IPS-20b (cell line): Measurements from ENCODE around the gene INPP5A.

ENCODE experiments used
- H3K27ac ChIP-seq: one replicate; pipeline ENCODE4 v1.5.1; 2013; ENCODE audit warnings: low read length
- H3K27me3 ChIP-seq: 2 replicates; pipeline ENCODE4 v1.6.1; 2013; ENCODE audit warnings: mild to moderate bottlenecking, low read length, inconsistent platforms; ENCODE audit not compliant: insufficient read depth
- H3K36me3 ChIP-seq: 2 replicates; pipeline ENCODE4 v1.6.1; 2013; ENCODE audit warnings: low read depth, mild to moderate bottlenecking, inconsistent platforms, low read length, moderate library complexity; ENCODE audit not compliant: insufficient read depth
- H3K4me1 ChIP-seq: 2 replicates; pipeline ENCODE4 v1.6.1; 2013; ENCODE audit warnings: mild to moderate bottlenecking, control low read depth, inconsistent platforms, low read length, moderate library complexity; ENCODE audit not compliant: insufficient read depth
- H3K4me3 ChIP-seq: 2 replicates; pipeline ENCODE4 v1.5.1; 2013; ENCODE audit warnings: mild to moderate bottlenecking, low read length, inconsistent platforms
- H3K9ac ChIP-seq: 2 replicates; pipeline ENCODE4 v1.6.1; 2013; ENCODE audit warnings: low read depth, mild to moderate bottlenecking, inconsistent platforms, low read length, moderate library complexity
- H3K9me3 ChIP-seq: 2 replicates; pipeline ENCODE4 v1.6.1; 2013; ENCODE audit warnings: mild to moderate bottlenecking, low read depth, low read length, inconsistent platforms; ENCODE audit not compliant: insufficient read depth

INPP5A gene

DNA sequence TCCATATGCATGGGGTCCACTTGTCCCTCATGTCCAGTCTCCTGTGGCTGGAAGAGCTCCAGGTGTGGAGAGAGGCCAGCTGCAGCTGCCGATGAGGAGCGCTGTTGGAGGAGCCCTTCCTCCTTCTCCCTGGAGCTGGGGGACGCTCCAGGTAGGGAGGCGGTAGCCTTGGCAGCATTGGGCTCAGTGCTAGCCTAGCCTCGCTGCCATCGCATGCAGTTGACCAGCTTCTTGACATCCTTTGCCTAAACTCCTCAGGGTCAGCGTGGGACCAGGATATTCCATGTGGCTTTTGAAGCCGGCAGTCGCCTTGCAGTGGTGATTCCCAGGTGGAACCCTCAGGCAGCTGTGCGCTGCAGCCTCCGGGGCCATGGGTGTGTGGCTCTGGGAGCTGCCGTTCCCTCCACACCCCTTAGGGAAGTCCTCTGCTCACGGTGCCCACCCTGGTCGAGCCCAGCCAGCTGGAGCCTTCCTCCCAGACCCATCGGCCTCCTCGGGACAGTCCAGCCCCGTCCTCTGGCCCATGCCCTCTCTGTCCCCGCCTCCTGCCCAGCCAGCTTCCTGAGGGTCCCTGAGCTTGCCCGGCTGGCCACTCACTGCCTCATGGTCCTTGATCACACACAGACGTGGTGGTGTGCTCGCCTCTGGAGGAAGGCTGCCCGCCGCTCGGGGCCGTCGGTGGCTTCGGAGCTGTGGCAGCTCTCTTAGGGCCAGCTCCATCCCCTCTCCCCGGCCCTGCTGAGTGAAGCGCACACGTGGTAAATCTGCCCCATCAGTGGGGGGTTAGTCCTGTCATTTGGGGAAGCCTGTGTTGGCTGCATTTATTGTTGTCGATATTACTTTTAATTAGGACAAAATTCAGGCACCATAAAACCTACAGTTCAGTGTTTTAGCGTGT, 21.2 kb downstream of the INPP5A start:
- no peaks in the 10 kb centered on the region for H3K4me1 ChIP-seq

DNA sequence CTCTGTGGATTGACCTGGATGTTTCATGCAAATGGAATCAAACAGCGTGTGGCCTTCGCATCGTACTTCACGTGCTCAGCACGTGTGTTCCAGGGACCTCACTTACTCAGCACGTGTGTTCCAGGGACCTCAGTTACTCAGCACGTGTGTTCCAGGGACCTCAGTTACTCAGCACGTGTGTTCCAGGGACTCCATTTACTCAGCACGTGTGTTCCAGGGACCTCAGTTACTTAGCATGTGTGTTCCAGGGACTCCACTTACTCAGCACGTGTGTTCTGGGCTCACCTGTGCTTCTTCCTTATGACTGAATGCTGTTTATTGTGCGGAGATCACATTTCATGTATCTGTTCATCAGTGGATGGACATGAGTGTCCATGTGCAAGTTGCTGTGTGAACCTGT, 22.0 kb downstream of the INPP5A start:
- H3K4me1 ChIP-seq = no peaks in the 10 kb centered on the region
- no peak overlapping the region for H3K9ac ChIP-seq
- no peak overlapping the region for H3K4me3 ChIP-seq
- H3K9me3 ChIP-seq = no peaks in the 10 kb centered on the region
- no peaks in the 10 kb centered on the region for H3K36me3 ChIP-seq
- no peaks in the 10 kb centered on the region for H3K27me3 ChIP-seq
- H3K27ac ChIP-seq = no peak overlapping the region

More for the DNA sequence above, 21.2 kb downstream of the INPP5A start:
- Histone ChIP-seq H3K9me3 (no peaks in the 10 kb centered on the region), H3K4me3 (no peak overlapping the region), H3K9ac (no peak overlapping the region), H3K36me3 (no peaks in the 10 kb centered on the region), H3K27ac (no peak overlapping the region), H3K27me3 (no peaks in the 10 kb centered on the region)

DNA sequence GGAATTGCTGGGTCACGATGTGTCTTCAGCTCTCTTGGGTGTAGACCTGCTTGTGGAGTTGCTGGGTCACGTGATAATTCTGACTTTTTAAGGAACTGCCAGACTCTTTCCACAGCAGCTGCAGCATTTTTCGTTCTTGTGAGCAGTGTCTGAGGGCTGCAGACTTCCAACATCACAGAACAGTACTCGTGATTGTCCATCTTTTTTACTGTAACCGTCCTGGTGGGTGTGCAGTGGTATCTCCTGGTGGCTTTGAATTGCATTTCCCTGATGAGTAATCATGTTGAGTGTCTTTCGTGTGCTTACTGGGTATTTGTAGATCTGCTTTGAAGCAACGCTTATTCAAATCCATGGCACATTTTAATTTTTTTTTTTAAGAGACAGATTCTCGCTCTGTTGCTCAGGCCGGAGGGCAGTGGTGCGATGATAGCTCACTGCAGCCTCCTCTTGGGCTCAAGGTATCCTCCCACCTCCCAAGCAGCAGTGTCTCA, 22.7 kb downstream of the INPP5A start:
- no peak overlapping the region for H3K4me3 ChIP-seq
- no peaks in the 10 kb centered on the region for H3K36me3 ChIP-seq
- no peak overlapping the region for H3K27ac ChIP-seq
- no peaks in the 10 kb centered on the region for H3K4me1 ChIP-seq
- H3K9me3 ChIP-seq = no peaks in the 10 kb centered on the region
- H3K9ac ChIP-seq = no peak overlapping the region
- H3K27me3 ChIP-seq = no peaks in the 10 kb centered on the region

DNA sequence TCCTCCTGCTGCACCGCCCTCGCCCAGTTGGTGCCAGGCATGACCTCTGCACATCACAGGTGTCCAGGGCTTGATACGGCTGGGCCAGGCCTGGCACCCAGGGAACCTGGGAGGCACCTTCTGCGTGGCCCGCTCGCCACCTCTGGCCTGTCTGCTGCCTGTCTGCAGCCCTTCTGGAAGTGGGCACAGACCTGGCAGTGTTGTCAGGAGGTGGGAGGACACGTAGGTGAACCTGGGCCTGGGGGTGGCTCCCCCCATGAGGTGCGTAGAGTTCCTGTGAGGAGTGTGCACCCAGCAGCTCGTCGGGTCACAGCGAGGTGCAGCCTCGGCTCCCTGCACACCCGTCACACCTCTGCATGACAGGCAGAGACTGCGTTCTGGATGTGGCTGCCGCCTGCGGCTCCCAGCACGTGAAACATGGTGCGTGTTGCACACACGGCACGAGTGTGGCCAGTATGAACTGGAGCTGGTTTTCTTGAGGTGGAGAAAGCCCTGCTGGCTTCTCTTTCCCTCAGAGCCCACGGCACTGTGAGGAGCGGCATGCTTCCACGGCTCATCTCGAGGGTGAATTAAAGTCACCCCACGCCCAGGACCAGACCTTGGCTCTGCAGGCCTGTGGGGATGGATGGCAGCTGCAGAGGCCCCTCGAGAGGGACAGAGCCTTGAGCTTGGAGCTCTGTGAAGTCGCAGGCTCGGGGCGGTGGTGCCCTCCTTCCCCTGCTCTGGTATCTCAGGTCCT, 24.8 kb downstream of the INPP5A start:
- Histone ChIP-seq H3K27ac (no peak overlapping the region), H3K4me1 (no peaks in the 10 kb centered on the region), H3K9me3 (no peaks in the 10 kb centered on the region), H3K27me3 (no peaks in the 10 kb centered on the region), H3K9ac (no peak overlapping the region), H3K36me3 (no peaks in the 10 kb centered on the region), H3K4me3 (no peak overlapping the region)

DNA sequence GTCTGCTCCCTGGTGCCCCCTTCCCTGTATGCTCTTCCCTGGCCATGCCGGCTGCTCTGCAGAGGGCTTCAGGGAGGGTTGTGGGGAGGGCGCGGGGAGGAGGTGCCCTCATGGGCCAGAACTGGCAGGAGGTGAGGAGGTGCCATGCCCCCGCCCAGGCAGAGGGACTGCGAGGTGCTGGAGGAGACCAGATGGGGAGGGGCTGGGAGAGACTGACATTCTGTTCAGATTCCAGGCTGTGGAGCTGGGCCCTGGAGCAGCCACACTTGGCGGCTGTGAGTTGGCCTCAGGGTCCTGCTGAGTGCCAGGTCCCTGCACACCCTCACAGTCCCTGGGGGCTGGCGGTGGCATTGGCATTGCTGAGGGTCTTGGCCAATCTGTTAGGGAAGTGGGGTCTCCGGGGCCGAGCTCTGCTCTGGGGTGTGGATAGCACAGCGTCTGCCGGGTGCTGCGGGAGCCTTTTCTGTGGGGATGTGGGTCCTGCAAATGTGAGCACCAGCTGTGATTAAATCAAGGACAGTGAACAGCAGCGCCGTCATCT, 25.4 kb downstream of the INPP5A start:
- H3K9ac ChIP-seq = no peak overlapping the region

DNA sequence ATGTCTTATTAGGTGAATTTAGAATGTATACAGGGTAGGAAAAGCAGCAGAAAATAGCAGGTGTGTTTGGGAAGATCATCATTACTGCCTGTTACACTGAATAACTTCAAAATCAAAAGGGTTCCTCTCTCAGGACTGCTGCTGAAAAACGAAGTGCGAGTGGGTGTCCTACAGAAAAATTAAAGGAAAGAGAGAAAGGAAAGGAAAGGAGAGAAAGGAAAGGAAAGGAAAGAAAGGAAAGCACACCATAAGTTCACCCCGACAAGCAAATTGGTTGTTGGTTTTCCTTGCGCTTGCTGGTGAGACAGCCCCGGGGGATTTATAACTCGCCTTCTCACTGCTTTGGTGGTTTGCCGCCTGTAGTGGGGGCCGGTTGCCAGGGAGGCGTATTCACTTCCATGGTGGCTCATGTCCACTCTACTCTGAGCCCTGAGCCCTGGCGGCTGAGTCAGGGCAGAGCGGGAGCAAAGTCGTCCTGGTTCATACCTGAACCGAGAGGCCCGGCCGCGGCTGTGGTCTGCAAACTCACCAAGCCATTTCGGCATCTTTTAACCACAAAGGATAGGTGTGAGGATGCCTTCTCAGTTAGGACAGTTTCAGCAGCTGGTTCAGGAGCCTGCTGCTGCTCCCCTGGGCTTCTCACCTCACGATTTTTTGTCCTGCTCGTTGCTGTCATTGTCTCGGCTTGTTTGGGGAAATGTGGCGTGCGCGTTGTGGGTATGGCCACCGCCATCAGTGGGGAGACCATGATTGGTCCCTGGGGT, 26.1 kb downstream of the INPP5A start:
- Histone ChIP-seq H3K9ac (no peak overlapping the region), H3K4me1 (no peaks in the 10 kb centered on the region)

More for the DNA sequence above, 25.4 kb downstream of the INPP5A start:
- no peaks in the 10 kb centered on the region for H3K36me3 ChIP-seq
- H3K27me3 ChIP-seq = no peaks in the 10 kb centered on the region
- no peaks in the 10 kb centered on the region for H3K9me3 ChIP-seq
- no peaks in the 10 kb centered on the region for H3K4me1 ChIP-seq
- H3K27ac ChIP-seq = no peak overlapping the region
- no peak overlapping the region for H3K4me3 ChIP-seq

DNA sequence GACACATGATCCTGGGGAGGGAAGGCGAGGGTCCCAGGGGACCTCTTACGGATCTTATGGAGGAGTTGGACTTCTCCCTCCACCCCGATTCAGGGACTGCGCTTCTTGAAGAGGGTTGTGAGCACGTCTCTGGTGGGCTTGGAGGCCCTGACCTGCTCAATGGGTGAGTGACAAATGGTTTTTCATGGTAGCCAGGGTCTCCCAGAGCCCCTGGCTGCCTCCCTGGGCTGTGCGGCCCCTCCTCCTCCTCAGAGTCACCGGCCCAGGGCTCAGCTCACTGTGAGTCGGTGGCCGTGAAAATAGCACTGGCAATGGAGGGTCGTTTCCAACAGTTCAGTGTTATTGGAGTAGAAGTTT, 26.6 kb downstream of the INPP5A start:
- Histone ChIP-seq H3K9me3 (no peaks in the 10 kb centered on the region), H3K9ac (no peak overlapping the region), H3K4me3 (no peak overlapping the region), H3K4me1 (no peaks in the 10 kb centered on the region), H3K27ac (no peak overlapping the region), H3K27me3 (no peaks in the 10 kb centered on the region), H3K36me3 (no peaks in the 10 kb centered on the region)

More for the DNA sequence above, 26.1 kb downstream of the INPP5A start:
- Histone ChIP-seq H3K27me3 (no peaks in the 10 kb centered on the region), H3K27ac (no peak overlapping the region), H3K9me3 (no peaks in the 10 kb centered on the region), H3K36me3 (no peaks in the 10 kb centered on the region), H3K4me3 (no peak overlapping the region)

DNA sequence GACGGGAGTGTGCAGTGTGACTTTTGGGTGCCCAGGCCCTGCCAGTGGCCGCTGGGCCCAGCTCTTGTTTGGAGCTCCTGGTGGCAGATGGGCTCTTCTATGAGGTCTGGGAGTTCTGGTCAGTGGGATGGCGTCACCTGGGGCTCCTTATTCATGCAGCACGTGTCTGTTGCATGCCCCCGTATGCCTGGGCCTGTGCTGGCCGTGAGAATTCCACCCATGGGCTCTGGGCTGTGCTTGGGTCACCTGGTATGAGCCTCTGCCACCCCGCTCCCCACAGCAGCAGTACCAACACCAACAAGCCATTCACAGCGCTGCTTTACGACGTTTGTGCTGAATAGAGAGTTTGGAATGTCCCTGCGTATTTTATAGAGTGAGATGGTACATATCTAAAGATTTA, 27.1 kb downstream of the INPP5A start:
- Histone ChIP-seq H3K27me3 (no peaks in the 10 kb centered on the region), H3K9me3 (no peaks in the 10 kb centered on the region), H3K9ac (no peak overlapping the region), H3K4me1 (no peaks in the 10 kb centered on the region), H3K36me3 (no peaks in the 10 kb centered on the region), H3K4me3 (no peak overlapping the region), H3K27ac (no peak overlapping the region)

DNA sequence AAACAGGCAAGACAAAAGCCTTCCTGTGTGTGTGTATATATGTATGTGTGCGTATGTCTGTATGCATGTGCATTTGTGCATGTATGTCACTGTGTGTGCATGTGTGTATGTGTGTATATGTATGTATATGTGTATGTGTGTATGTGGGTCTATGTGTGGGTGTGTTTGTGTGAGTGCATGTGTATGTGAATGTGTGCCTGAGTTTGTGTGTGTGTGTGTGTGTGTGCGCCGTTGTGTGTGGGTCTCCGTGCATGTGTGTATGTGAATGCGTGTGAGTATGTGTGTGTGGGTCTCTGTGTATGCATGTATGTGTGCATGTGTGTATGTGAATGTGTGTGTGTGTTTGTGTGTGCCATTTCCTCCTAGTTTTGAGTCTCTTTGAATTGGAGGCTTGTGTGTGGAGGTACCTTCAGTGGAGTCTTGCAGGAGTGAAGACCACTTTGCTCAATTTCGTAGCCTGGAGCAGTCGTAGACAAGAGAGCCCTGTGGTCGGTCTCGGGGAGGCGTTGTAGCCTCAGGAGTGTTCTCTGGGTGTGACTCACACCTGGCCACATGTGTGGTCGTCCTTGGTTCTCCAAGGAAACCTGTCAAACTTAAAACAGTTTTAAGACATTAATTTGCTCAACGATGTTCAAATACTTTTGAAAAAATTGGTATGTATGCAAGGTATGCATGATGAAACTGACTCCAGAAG, 28.1 kb downstream of the INPP5A start:
- Histone ChIP-seq H3K9me3 (no peaks in the 10 kb centered on the region), H3K27ac (no peak overlapping the region), H3K27me3 (no peaks in the 10 kb centered on the region), H3K9ac (no peak overlapping the region), H3K36me3 (no peaks in the 10 kb centered on the region), H3K4me3 (no peak overlapping the region), H3K4me1 (no peaks in the 10 kb centered on the region)

DNA sequence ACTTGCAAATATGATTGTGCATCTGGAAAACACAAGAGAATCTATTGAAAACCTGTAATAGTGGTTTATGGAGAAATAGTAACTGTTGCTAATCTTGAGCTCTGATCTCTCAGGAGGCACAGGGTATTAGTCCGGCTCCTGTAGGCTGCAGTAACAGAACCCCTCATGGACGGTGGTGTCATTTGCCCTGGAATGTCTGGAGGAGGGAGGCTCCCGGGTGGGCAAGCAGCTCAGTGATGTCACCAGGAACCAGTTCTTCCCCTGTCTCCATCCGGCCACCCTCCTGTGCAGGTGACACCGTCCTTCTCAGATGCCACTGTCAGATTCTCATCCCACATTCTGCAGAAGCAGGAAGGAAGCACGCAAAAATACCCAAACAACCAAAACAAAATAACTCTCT, 29.3 kb downstream of the INPP5A start:
- no peak overlapping the region for H3K4me3 ChIP-seq
- no peak overlapping the region for H3K9ac ChIP-seq
- peaks cover 6% of the 10 kb centered on the region for H3K4me1 ChIP-seq
- H3K36me3 ChIP-seq = no peaks in the 10 kb centered on the region
- H3K27me3 ChIP-seq = no peaks in the 10 kb centered on the region
- no peak overlapping the region for H3K27ac ChIP-seq
- H3K9me3 ChIP-seq = no peaks in the 10 kb centered on the region

DNA sequence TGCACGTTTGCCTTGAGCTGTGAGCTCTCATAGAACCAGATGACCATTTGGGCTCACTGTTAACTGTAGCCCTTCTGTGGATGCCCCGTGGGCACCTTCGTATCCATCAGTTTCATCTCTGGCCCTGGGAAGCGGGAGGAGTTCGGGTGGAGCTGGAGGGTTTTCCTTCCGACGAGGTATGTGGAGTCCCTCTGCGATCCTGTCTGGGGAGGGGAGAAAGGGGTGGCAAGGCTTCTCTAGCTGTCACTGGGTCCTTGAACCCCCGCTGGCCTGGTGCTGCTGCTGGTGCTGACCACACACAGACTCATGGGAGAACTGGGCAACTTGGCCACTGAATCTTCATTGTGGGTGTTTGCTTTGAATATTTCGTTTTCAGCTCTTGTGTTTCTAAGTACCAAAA, 32.7 kb downstream of the INPP5A start:
- no peak overlapping the region for H3K9ac ChIP-seq
- H3K4me3 ChIP-seq = no peak overlapping the region
- no peak overlapping the region for H3K27ac ChIP-seq
- peaks cover 19% of the 10 kb centered on the region for H3K4me1 ChIP-seq
- no peaks in the 10 kb centered on the region for H3K27me3 ChIP-seq
- H3K9me3 ChIP-seq = no peaks in the 10 kb centered on the region
- no peaks in the 10 kb centered on the region for H3K36me3 ChIP-seq
